Neural cell (in vitro differentiated cells): Measurements from ENCODE around the gene RNF8. TPM values are rescaled to one million over a fixed set of nuclear protein-coding genes. Genes with fewer than 3 reads are reported as not detected.

Experiments used
- H2AFZ ChIP-seq: fragments of 200-600, 300-800 bp; sonication (generic), shearing (Covaris generic); 2 replicates; pipeline ENCODE4 v1.6.0; 2014; ENCODE audit warnings: low read depth, mild to moderate bottlenecking, antibody characterized with exemption, low read length, moderate library complexity
- H3F3A ChIP-seq: fragments of 200-600 bp; shearing (Covaris generic); 2 replicates; pipeline ENCODE4 v1.6.1; 2016; ENCODE audit warnings: mild to moderate bottlenecking, moderate library complexity, mixed read lengths, antibody characterized with exemption, low read length; ENCODE audit not compliant: insufficient read depth, poor library complexity, severe bottlenecking
- H3K27ac ChIP-seq: fragments of 200-600, 300-800 bp; sonication (generic), shearing (Covaris generic); 2 replicates; pipeline ENCODE4 v1.5.1; 2014; ENCODE audit warnings: mild to moderate bottlenecking, low read length, moderate library complexity
- H3K27me3 ChIP-seq: fragments of 300-800, 200-600 bp; sonication (generic), shearing (Covaris generic); 2 replicates; pipeline ENCODE4 v1.6.0; 2014; ENCODE audit warnings: mild to moderate bottlenecking, low read depth, low read length, moderate library complexity; ENCODE audit not compliant: insufficient read depth
- H3K36me3 ChIP-seq: fragments of 300-800, 200-600 bp; sonication (generic), shearing (Covaris generic); 2 replicates; pipeline ENCODE4 v1.5.1; 2014; ENCODE audit warnings: mild to moderate bottlenecking, antibody characterized with exemption, low read length, moderate library complexity; ENCODE audit not compliant: insufficient read depth
- H3K4me2 ChIP-seq: fragments of 300-800, 200-600 bp; sonication (generic), shearing (Covaris generic); 2 replicates; pipeline ENCODE4 v1.6.0; 2014; ENCODE audit warnings: mild to moderate bottlenecking, low read length
- H3K4me3 ChIP-seq: fragments of 300-800, 200-600 bp; sonication (generic), shearing (Covaris generic); 2 replicates; pipeline ENCODE4 v1.5.1; 2014; ENCODE audit warnings: mild to moderate bottlenecking, low read length, moderate library complexity
- H3K79me2 ChIP-seq: fragments of 200-600 bp; shearing (Covaris generic); replicated peaks from 2 replicates; pipeline ENCODE4 v1.6.0; 2014; ENCODE audit warnings: mild to moderate bottlenecking, low read length, moderate library complexity; ENCODE audit not compliant: insufficient read depth
- H3K9ac ChIP-seq: fragments of 300-800, 200-600 bp; sonication (generic), shearing (Covaris generic); 2 replicates; pipeline ENCODE4 v1.6.1; 2016; ENCODE audit warnings: mild to moderate bottlenecking, low read length, mixed read lengths
- H3K9me2 ChIP-seq: fragments of 200-600 bp; shearing (Covaris generic); 2 replicates; pipeline ENCODE4 v1.6.1; 2016; ENCODE audit warnings: mild to moderate bottlenecking, low read length, mixed read lengths; ENCODE audit not compliant: insufficient read depth
- H3K9me3 ChIP-seq: fragments of 200-600, 300-800 bp; sonication (generic), shearing (Covaris generic); 2 replicates; pipeline ENCODE4 v1.6.1; 2016; ENCODE audit warnings: mild to moderate bottlenecking, mixed run types, low read length, moderate library complexity, mixed read lengths
- H4K20me1 ChIP-seq: fragments of 200-600 bp; shearing (Covaris generic); 2 replicates; pipeline ENCODE4 v1.6.1; 2016; ENCODE audit warnings: mild to moderate bottlenecking, mixed run types; ENCODE audit not compliant: insufficient read depth
- CTCF ChIP-seq: fragments of 450-650 bp; IDR thresholded peaks from 2 replicates; pipeline ENCODE4 v1.5.1; 2014; ENCODE audit warnings: antibody characterized with exemption, mild to moderate bottlenecking, moderate library complexity; ENCODE audit not compliant: poor library complexity, severe bottlenecking
- EP300 ChIP-seq: fragments of 450-650 bp; conservative IDR thresholded peaks from 2 replicates; pipeline ENCODE4 v1.6.1; 2014; ENCODE audit warnings: antibody characterized with exemption, mild to moderate bottlenecking, moderate library complexity; ENCODE audit not compliant: poor library complexity, severe bottlenecking
- EZH2 ChIP-seq: fragments of 200-600, 300-800 bp; shearing (Covaris generic), sonication (generic); IDR thresholded peaks from 2 replicates; pipeline ENCODE4 v1.6.1; 2014; ENCODE audit warnings: antibody characterized with exemption, low read length, borderline replicate concordance, mild to moderate bottlenecking; ENCODE audit not compliant: insufficient read depth, poor library complexity, severe bottlenecking
- POLR2AphosphoS5 ChIP-seq: IDR thresholded peaks from 2 replicates; pipeline ENCODE4 v1.6.1; 2012
- RAD21 ChIP-seq: fragments of 450-650 bp; conservative IDR thresholded peaks from 2 replicates; pipeline ENCODE4 v1.6.1; 2014; ENCODE audit warnings: antibody characterized with exemption, mild to moderate bottlenecking, moderate library complexity
- REST ChIP-seq: IDR thresholded peaks from 2 replicates; pipeline ENCODE4 v1.6.1; 2012; ENCODE audit warnings: borderline replicate concordance
- SMC3 ChIP-seq: fragments of 450-650 bp; conservative IDR thresholded peaks from 2 replicates; pipeline ENCODE4 v1.6.1; 2014; ENCODE audit warnings: antibody characterized with exemption, mild to moderate bottlenecking, moderate library complexity; ENCODE audit not compliant: poor library complexity
- TAF1 ChIP-seq: IDR thresholded peaks from 2 replicates; pipeline ENCODE4 v1.6.1; 2012; ENCODE audit warnings: low read depth
- polyA plus RNA-seq: library from polyadenylated mRNA; depleted of rRNA; stranded (reverse); fragments of >200 nt; gene quantifications from 2 replicates; pipeline ENCODE4 v1.2.3, GENCODE V29; 2014

The RNF8 gene
- polyA plus RNA-seq, 1 donor from 2014 or later: 54.0 TPM

- no peak overlapping the region for H3K27ac ChIP-seq
- no peaks in the 10 kb centered on the region for H3K79me2 ChIP-seq
- H2AFZ ChIP-seq: no peak overlapping the region
- H3K9ac ChIP-seq: no peak overlapping the region
- H3F3A ChIP-seq: no peaks in the 10 kb centered on the region
- TF ChIP-seq SMC3 (peak; percentile 89), CTCF (peak; percentile 90), POLR2AphosphoS5 (no peak), EP300 (no peak), RAD21 (peak; percentile 89)
- no peak overlapping the region for H3K4me3 ChIP-seq
- H3K4me2 ChIP-seq: no peak overlapping the region
- H4K20me1 ChIP-seq: no peaks in the 10 kb centered on the region
- H3K9me3 ChIP-seq: no peaks in the 10 kb centered on the region
- peaks cover 4% of the 10 kb centered on the region for H3K36me3 ChIP-seq
- H3K9me2 ChIP-seq: no peaks in the 10 kb centered on the region
- no peaks in the 10 kb centered on the region for H3K27me3 ChIP-seq
Measured at GRCh38 chr6:37381579-37381978, 27.8 kb downstream of the RNF8 start.

GRCh38 chr6:37382994-37383765 lies 29.4 kb downstream of the RNF8 start:
- no peaks in the 10 kb centered on the region for H4K20me1 ChIP-seq
- H3K36me3 ChIP-seq: peaks cover 7% of the 10 kb centered on the region
- H3K4me3 ChIP-seq: no peak overlapping the region
- H3K9me3 ChIP-seq: no peaks in the 10 kb centered on the region
- H3K79me2 ChIP-seq: no peaks in the 10 kb centered on the region
- no peak overlapping the region for H3K4me2 ChIP-seq
- no peaks in the 10 kb centered on the region for H3K27me3 ChIP-seq
- H3K9ac ChIP-seq: no peak overlapping the region
- H3K27ac ChIP-seq: no peak overlapping the region
- H2AFZ ChIP-seq: no peak overlapping the region
- no peaks in the 10 kb centered on the region for H3F3A ChIP-seq
- H3K9me2 ChIP-seq: no peaks in the 10 kb centered on the region
- no peak for TF ChIP-seq EP300

- Histone ChIP-seq H3K4me3 (no peak overlapping the region), H3K36me3 (peaks cover 7% of the 10 kb centered on the region), H3F3A (no peaks in the 10 kb centered on the region), H4K20me1 (no peaks in the 10 kb centered on the region), H2AFZ (no peak overlapping the region), H3K9me3 (no peaks in the 10 kb centered on the region), H3K79me2 (no peaks in the 10 kb centered on the region), H3K27me3 (no peaks in the 10 kb centered on the region), H3K9me2 (no peaks in the 10 kb centered on the region), H3K9ac (no peak overlapping the region), H3K27ac (no peak overlapping the region), H3K4me2 (no peak overlapping the region)
- TF ChIP-seq EZH2: no peak
- TF ChIP-seq TAF1: no peak
- no peak for TF ChIP-seq POLR2AphosphoS5
Measured at GRCh38 chr6:37388578-37388977, 34.8 kb downstream of the RNF8 start.

GRCh38 chr6:37389857-37390256 lies 36.1 kb downstream of the RNF8 start:
- no peak for TF ChIP-seq SMC3
- no peak for TF ChIP-seq REST
- TF ChIP-seq EP300: no peak
- peaks cover 7% of the 10 kb centered on the region for H3K36me3 ChIP-seq
- H3K9me3 ChIP-seq: no peaks in the 10 kb centered on the region
- H4K20me1 ChIP-seq: no peaks in the 10 kb centered on the region
- H3K4me2 ChIP-seq: no peak overlapping the region
- H3K9ac ChIP-seq: no peak overlapping the region
- H3K79me2 ChIP-seq: no peaks in the 10 kb centered on the region
- no peak overlapping the region for H3K4me3 ChIP-seq
- no peaks in the 10 kb centered on the region for H3F3A ChIP-seq
- no peak overlapping the region for H3K27ac ChIP-seq
- H3K27me3 ChIP-seq: no peaks in the 10 kb centered on the region
- no peak overlapping the region for H2AFZ ChIP-seq
- H3K9me2 ChIP-seq: no peaks in the 10 kb centered on the region
